GM18907 (cell line): Measurements from ENCODE around the gene KIAA0825.

Source experiments
- ATAC-seq: cut with Tn5 transposase; IDR thresholded peaks from one replicate; pipeline ENCODE4 v1.9.1; 2021; ENCODE audit warnings: mild to moderate bottlenecking, moderate library complexity; ENCODE audit not compliant: unreplicated experiment

The KIAA0825 gene

GRCh38 chr5:94248175-94248875 is 370.1 kb downstream of the KIAA0825 start:
- no peak for ATAC-seq

- ATAC-seq = no peak
Observed at GRCh38 chr5:94245608-94246007, 372.8 kb downstream of the KIAA0825 start.

- no peak for ATAC-seq
Observed at GRCh38 chr5:94244921-94245320, 373.5 kb downstream of the KIAA0825 start.

- ATAC-seq = no peak
Observed at GRCh38 chr5:94243612-94244011, 374.8 kb downstream of the KIAA0825 start.

- ATAC-seq = no peak
Observed at GRCh38 chr5:94240993-94241651, 377.3 kb downstream of the KIAA0825 start.

GRCh38 chr5:94240596-94240992 is 377.8 kb downstream of the KIAA0825 start:
- ATAC-seq = no peak

GRCh38 chr5:94240134-94240533 is 378.3 kb downstream of the KIAA0825 start:
- ATAC-seq = no peak

GRCh38 chr5:94239266-94239665 is 379.1 kb downstream of the KIAA0825 start:
- no peak for ATAC-seq

- no peak for ATAC-seq
Observed at GRCh38 chr5:94234987-94235386, 383.4 kb downstream of the KIAA0825 start.

GRCh38 chr5:94228791-94229190 is 389.6 kb downstream of the KIAA0825 start:
- no peak for ATAC-seq

GRCh38 chr5:94223235-94223634 is 395.2 kb downstream of the KIAA0825 start:
- ATAC-seq = peak; percentile 48

GRCh38 chr5:94218374-94218773 is 400.0 kb downstream of the KIAA0825 start:
- no peak for ATAC-seq

- ATAC-seq = no peak
Observed at GRCh38 chr5:94217745-94218144, 400.7 kb downstream of the KIAA0825 start.

GRCh38 chr5:94217216-94217615 is 401.2 kb downstream of the KIAA0825 start:
- no peak for ATAC-seq

GRCh38 chr5:94212476-94212875 is 405.9 kb downstream of the KIAA0825 start:
- ATAC-seq = no peak

GRCh38 chr5:94209774-94210355 is 408.5 kb downstream of the KIAA0825 start:
- no peak for ATAC-seq

GRCh38 chr5:94209272-94209671 is 409.1 kb downstream of the KIAA0825 start:
- no peak for ATAC-seq

- ATAC-seq = no peak
Observed at GRCh38 chr5:94199566-94199965, 418.8 kb downstream of the KIAA0825 start.

- no peak for ATAC-seq
Observed at GRCh38 chr5:94197970-94198369, 420.4 kb downstream of the KIAA0825 start.

GRCh38 chr5:94196953-94197352 is 421.5 kb downstream of the KIAA0825 start:
- ATAC-seq = no peak

- ATAC-seq = no peak
Observed at GRCh38 chr5:94192658-94193391, 425.6 kb downstream of the KIAA0825 start.

GRCh38 chr5:94191604-94192003 is 426.8 kb downstream of the KIAA0825 start:
- no peak for ATAC-seq
